Keratinocyte (primary cell): Measurements from ENCODE around the gene HSF4. TPM values are rescaled to one million over a fixed set of nuclear protein-coding genes. Genes with fewer than 3 reads are reported as not detected.

Experiments used
- DNase-seq: peaks from one replicate; pipeline ENCODE4 v3.0.0-alpha.2; 2011; ENCODE audit warnings: low read depth, missing footprints, low spot score
- FAIRE-seq: peaks from 2 replicates; lab custom pipeline; 2011; peaks lifted over from hg19 to GRCh38; lab: Jason Lieb, UNC
- H2AFZ ChIP-seq: 2 replicates; pipeline ENCODE4 v1.6.0; 2012; ENCODE audit warnings: low read length, control low read depth, inconsistent platforms; ENCODE audit not compliant: control insufficient read depth
- H3K27ac ChIP-seq: 2 replicates; pipeline ENCODE4 v1.5.1; 2011; ENCODE audit warnings: low read length; ENCODE audit not compliant: control insufficient read depth, insufficient read depth
- H3K27me3 ChIP-seq: 3 replicates; pipeline ENCODE4 v1.6.0; 2011; ENCODE audit warnings: low read length; ENCODE audit not compliant: control insufficient read depth, insufficient read depth; ENCODE audit errors: extremely low read depth
- H3K36me3 ChIP-seq, 2 experiments: 2 replicates in 1 of 2; 3 replicates in 1 of 2; pipeline ENCODE4 v1.5.1; 2011; ENCODE audit warnings: low read length in 2 of 2, mild to moderate bottlenecking in 1 of 2; ENCODE audit not compliant: control insufficient read depth in 2 of 2, insufficient read depth in 2 of 2; ENCODE audit errors: extremely low read depth in 1 of 2
- H3K4me1 ChIP-seq: 3 replicates; pipeline ENCODE4 v1.5.1; 2011; ENCODE audit warnings: low read length; ENCODE audit not compliant: control insufficient read depth, insufficient read depth; ENCODE audit errors: extremely low read depth
- H3K4me2 ChIP-seq: 3 replicates; pipeline ENCODE4 v1.6.0; 2011; ENCODE audit warnings: low read depth, low read length; ENCODE audit not compliant: control insufficient read depth, insufficient read depth; ENCODE audit errors: extremely low read depth
- H3K4me3 ChIP-seq, 3 experiments: fragments of 200-600 bp in 1 of 3; sonication (generic) in 1 of 3; 2 replicates in 2 of 3; 3 replicates in 1 of 3; pipeline ENCODE4 v1.5.1; 2011 to 2016; ENCODE audit warnings: low read length in 3 of 3, mild to moderate bottlenecking in 3 of 3, control low read depth in 2 of 3, inconsistent platforms in 1 of 3, low read depth in 1 of 3, mixed read lengths in 1 of 3, mixed run types in 1 of 3, moderate library complexity in 1 of 3; ENCODE audit not compliant: control insufficient read depth in 2 of 3, insufficient read depth in 2 of 3; ENCODE audit errors: extremely low read depth in 1 of 3
- H3K79me2 ChIP-seq: 2 replicates; pipeline ENCODE4 v1.6.0; 2012; ENCODE audit warnings: low read length; ENCODE audit not compliant: control insufficient read depth, insufficient read depth
- H3K9ac ChIP-seq: 3 replicates; pipeline ENCODE4 v1.6.0; 2011; ENCODE audit warnings: low read length; ENCODE audit not compliant: control insufficient read depth, insufficient read depth; ENCODE audit errors: extremely low read depth
- H3K9me1 ChIP-seq: 3 replicates; pipeline ENCODE4 v1.6.0; 2011; ENCODE audit warnings: low read length; ENCODE audit not compliant: control insufficient read depth, insufficient read depth; ENCODE audit errors: extremely low read depth
- H3K9me3 ChIP-seq: 2 replicates; pipeline ENCODE4 v1.5.1; 2012; ENCODE audit warnings: low read depth, low read length; ENCODE audit not compliant: control insufficient read depth
- H4K20me1 ChIP-seq: 3 replicates; pipeline ENCODE4 v1.6.0; 2011; ENCODE audit warnings: low read length; ENCODE audit not compliant: control insufficient read depth, insufficient read depth; ENCODE audit errors: extremely low read depth
- EZH2 ChIP-seq: IDR thresholded peaks from one replicate; pipeline ENCODE4 v1.6.1; 2012; ENCODE audit warnings: inconsistent platforms, mild to moderate bottlenecking, low read length, moderate library complexity
- dilution Hi-C: fragments of 300-500 bp; cut with MboI; formaldehyde crosslinking; loops from one replicate; pipeline ENCODE4 v1.7.0; 2020; ENCODE audit warnings: low sequenced_read_pairs; ENCODE audit not compliant: extremely low pct_ligation_motif_present
- polyA plus RNA-seq, 5 experiments: library from polyadenylated mRNA; depleted of rRNA in 3 of 5; stranded (reverse) in 3 of 5; stranded (forward) in 1 of 5; unstranded in 1 of 5; fragments of >200 nt; gene quantifications; 1 replicate in 1 of 5; 2 replicates in 3 of 5; 3 replicates in 1 of 5; pipeline versions ENCODE4 v1.2.1 to v1.2.3, GENCODE V29; 2011 to 2012; ENCODE audit warnings: missing spikeins in 2 of 5, low read depth in 1 of 5, low replicate concordance in 1 of 5
- TF ChIP-seq, protein P1 (sequence below), 3 experiments: IDR thresholded peaks in 1 of 3; conservative IDR thresholded peaks in 1 of 3; optimal IDR thresholded peaks in 1 of 3; 2 replicates in 2 of 3; 3 replicates in 1 of 3; pipeline versions ENCODE3 to v1.5.1; 2011; ENCODE audit warnings: low read length in 3 of 3, mild to moderate bottlenecking in 3 of 3, moderate library complexity in 2 of 3, control low read depth in 1 of 3, inconsistent platforms in 1 of 3; ENCODE audit not compliant: insufficient read depth in 2 of 3; ENCODE audit errors: extremely low read depth in 1 of 3

HSF4 gene
- polyA plus RNA-seq, 1 donor (not counting 4 experiments of a cell fraction or from before 2014, with no cell fraction given): 4.3 TPM

DNA sequence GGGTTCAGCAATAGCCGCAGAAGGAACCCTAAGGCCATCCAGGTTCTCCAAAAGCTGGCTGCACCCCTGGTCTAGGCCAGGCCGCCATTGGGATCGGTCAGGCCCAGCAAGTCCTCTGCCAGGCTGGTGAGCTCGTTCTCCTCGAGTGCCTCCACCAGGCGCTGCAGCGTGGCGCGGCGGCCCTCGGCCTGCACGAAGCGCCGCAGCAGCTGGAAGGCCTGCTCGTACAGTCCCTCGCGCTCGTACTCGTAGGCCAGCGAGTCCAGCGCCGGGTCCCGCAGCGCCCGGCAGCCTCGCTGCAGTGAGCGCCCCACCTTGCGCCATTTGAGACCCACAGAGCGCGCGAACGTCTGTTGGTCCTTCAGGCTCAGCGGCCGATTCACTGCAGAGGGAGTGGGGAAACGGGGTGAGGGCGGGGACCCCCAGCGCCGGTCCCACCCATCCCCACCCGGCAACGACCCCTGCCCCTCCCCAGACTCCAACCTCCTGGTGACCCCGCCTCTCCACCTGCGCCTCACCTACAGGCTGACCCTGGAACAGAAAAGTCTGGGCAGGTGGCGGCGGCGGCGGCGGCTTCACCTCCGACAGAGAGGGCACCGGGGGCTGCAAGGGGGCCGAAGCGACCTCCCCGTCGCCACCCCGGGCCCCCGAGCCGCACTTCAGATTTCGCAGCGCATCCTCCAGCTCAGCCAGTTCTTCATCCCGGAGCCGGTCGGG, 9.8 kb upstream of the HSF4 start:
- no peaks in the 10 kb centered on the region for H3K9me3 ChIP-seq
- H3K27me3 ChIP-seq: no peaks in the 10 kb centered on the region
- H3K79me2 ChIP-seq: no peaks in the 10 kb centered on the region
- H4K20me1 ChIP-seq: peaks cover 7% of the 10 kb centered on the region
- TF ChIP-seq, protein P1, sequence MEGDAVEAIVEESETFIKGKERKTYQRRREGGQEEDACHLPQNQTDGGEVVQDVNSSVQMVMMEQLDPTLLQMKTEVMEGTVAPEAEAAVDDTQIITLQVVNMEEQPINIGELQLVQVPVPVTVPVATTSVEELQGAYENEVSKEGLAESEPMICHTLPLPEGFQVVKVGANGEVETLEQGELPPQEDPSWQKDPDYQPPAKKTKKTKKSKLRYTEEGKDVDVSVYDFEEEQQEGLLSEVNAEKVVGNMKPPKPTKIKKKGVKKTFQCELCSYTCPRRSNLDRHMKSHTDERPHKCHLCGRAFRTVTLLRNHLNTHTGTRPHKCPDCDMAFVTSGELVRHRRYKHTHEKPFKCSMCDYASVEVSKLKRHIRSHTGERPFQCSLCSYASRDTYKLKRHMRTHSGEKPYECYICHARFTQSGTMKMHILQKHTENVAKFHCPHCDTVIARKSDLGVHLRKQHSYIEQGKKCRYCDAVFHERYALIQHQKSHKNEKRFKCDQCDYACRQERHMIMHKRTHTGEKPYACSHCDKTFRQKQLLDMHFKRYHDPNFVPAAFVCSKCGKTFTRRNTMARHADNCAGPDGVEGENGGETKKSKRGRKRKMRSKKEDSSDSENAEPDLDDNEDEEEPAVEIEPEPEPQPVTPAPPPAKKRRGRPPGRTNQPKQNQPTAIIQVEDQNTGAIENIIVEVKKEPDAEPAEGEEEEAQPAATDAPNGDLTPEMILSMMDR (optimal IDR thresholded peaks at IDR 0.05 in 1 of 3, IDR thresholded peaks at IDR 0.05 in 1 of 3, conservative IDR thresholded peaks at IDR 0.05 in 1 of 3; ENCODE audit: extremely low read depth in 1 of 3, insufficient read depth in 2 of 3, low read length in 3 of 3): no peak
- TF ChIP-seq EZH2: no peak
- no peak overlapping the region for H3K27ac ChIP-seq
- H3K4me2 ChIP-seq: peak overlapping the region; percentile 41
- H3K4me3 ChIP-seq: no peak overlapping the region
- no peak for FAIRE-seq
- dilution Hi-C loops: no loop called here
- no peak for DNase-seq
- H3K9ac ChIP-seq: no peak overlapping the region
- peaks cover 0 to 5% of the 10 kb centered on the region in 2 experiments for H3K36me3 ChIP-seq
- peaks cover 3% of the 10 kb centered on the region for H3K9me1 ChIP-seq
- peaks cover 11% of the 10 kb centered on the region for H3K4me1 ChIP-seq
- H2AFZ ChIP-seq: no peak overlapping the region

DNA sequence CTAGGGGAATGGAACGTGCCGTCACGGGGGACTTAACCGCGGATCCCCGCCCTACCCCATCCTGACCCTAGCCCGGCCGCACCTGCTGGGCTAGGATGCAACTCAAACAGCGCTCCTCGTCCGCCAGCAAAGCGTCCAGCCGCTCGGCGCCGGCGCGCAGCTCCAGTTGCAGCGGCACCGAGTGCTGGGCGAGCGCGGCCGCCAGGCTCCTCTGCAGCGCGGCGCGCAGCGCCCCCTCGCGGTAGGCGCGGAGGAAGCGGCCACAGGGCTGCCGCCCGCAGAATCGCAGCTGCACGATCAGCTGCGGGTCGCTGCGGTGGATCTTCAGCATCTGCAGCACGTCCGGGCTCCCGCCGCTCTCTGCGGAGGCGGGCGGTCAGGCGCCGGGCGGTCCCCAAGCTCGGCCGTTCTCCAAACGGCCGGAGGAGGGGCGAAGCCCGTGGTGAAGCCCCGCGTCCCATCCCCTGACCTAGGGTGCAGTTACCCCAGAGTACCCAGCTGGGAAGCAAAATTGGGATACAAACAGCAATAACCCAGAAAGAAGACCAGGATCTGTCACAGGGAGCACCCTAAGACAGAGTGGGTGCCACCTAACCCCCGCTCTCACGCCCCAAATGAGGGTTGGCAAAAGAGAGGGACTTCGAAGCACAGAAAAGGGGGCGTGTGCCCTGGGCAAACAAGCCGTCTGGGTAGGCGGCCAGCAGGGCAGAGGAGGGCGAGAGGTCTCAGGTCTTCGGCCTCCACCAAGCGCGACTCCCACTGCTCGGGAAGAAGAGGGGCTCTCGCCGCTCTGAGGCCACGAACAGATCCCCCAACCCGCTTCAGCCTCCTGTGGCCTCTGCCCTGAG, 9.0 kb upstream of the HSF4 start:
- TF ChIP-seq, protein P1 (optimal IDR thresholded peaks at IDR 0.05 in 1 of 3, IDR thresholded peaks at IDR 0.05 in 1 of 3, conservative IDR thresholded peaks at IDR 0.05 in 1 of 3; ENCODE audit: extremely low read depth in 1 of 3, insufficient read depth in 2 of 3, low read length in 3 of 3): peak; percentile 65 to 93 (median 89)
- TF ChIP-seq EZH2: no peak
- Histone ChIP-seq H3K79me2 (no peaks in the 10 kb centered on the region), H3K9me3 (no peaks in the 10 kb centered on the region), H3K4me1 (peaks cover 11% of the 10 kb centered on the region), H4K20me1 (peaks cover 7% of the 10 kb centered on the region), H3K36me3 (peaks cover 0 to 5% of the 10 kb centered on the region in 2 experiments), H3K9ac (no peak overlapping the region), H2AFZ (no peak overlapping the region), H3K9me1 (peaks cover 3% of the 10 kb centered on the region), H3K4me2 (peak overlapping the region; percentile 41), H3K27me3 (no peaks in the 10 kb centered on the region), H3K4me3 (no peak overlapping the region), H3K27ac (no peak overlapping the region)
- DNase-seq (no peak), FAIRE-seq (no peak)
- dilution Hi-C loops: no loop called here
